Loucy (cell line): Measurements from ENCODE around the gene FANCB.

Experiments
- H2AFZ ChIP-seq: fragments of 200-600 bp; sonication (generic); 2 replicates; pipeline ENCODE4 v1.6.0; 2016; ENCODE audit warnings: antibody characterized with exemption, mild to moderate bottlenecking, low read length, moderate library complexity
- H3F3A ChIP-seq: fragments of 200-600 bp; 2 replicates; pipeline ENCODE4 v1.6.0; 2016; ENCODE audit warnings: antibody characterized with exemption, low read depth, mild to moderate bottlenecking
- H3K27me3 ChIP-seq: fragments of 200-600 bp; sonication (generic); 2 replicates; pipeline ENCODE4 v1.6.1; 2014; ENCODE audit warnings: low read length, mild to moderate bottlenecking; ENCODE audit not compliant: insufficient read depth, poor library complexity, severe bottlenecking
- H3K36me3 ChIP-seq: fragments of 200-600 bp; sonication (generic); 2 replicates; pipeline ENCODE4 v1.6.1; 2016; ENCODE audit warnings: low read length; ENCODE audit not compliant: insufficient read depth
- H3K4me1 ChIP-seq: fragments of 200-600 bp; sonication (generic); 2 replicates; pipeline ENCODE4 v1.5.1; 2014; ENCODE audit warnings: low read length, mild to moderate bottlenecking; ENCODE audit not compliant: insufficient read depth, poor library complexity, severe bottlenecking
- H3K4me2 ChIP-seq: fragments of 200-600 bp; sonication (generic); 2 replicates; pipeline ENCODE4 v1.6.0; 2014; ENCODE audit warnings: antibody characterized with exemption, low read length, low read depth, mild to moderate bottlenecking; ENCODE audit not compliant: poor library complexity, severe bottlenecking
- H3K4me3 ChIP-seq: fragments of 200-600 bp; sonication (generic); 2 replicates; pipeline ENCODE4 v1.5.1; 2014; ENCODE audit warnings: low read length, mild to moderate bottlenecking, mixed read lengths; ENCODE audit not compliant: poor library complexity, severe bottlenecking
- H3K79me2 ChIP-seq: fragments of 200-600 bp; sonication (generic); 2 replicates; pipeline ENCODE4 v1.6.1; 2014; ENCODE audit warnings: low read length; ENCODE audit not compliant: insufficient read depth
- H3K9ac ChIP-seq: fragments of 200-600 bp; sonication (generic); 2 replicates; pipeline ENCODE4 v1.6.0; 2014; ENCODE audit warnings: mild to moderate bottlenecking, low read depth, low read length, moderate library complexity; ENCODE audit not compliant: poor library complexity, severe bottlenecking
- H3K9me2 ChIP-seq: fragments of 200-600 bp; sonication (generic); replicated peaks from 2 replicates; pipeline ENCODE4 v1.6.1; 2016; ENCODE audit warnings: low read depth, low read length, mixed read lengths
- H3K9me3 ChIP-seq: fragments of 200-600 bp; sonication (generic); 2 replicates; pipeline ENCODE4 v1.6.1; 2014; ENCODE audit warnings: mild to moderate bottlenecking, antibody characterized with exemption, low read length, low read depth; ENCODE audit not compliant: insufficient read depth
- H4K20me1 ChIP-seq: fragments of 200-600 bp; sonication (generic); 2 replicates; pipeline ENCODE4 v1.6.0; 2014; ENCODE audit warnings: antibody characterized with exemption, low read length, mild to moderate bottlenecking; ENCODE audit not compliant: insufficient read depth, poor library complexity, severe bottlenecking
- CTCF ChIP-seq: fragments of 200-600 bp; sonication (generic); conservative IDR thresholded peaks from 2 replicates; pipeline ENCODE4 v1.5.1; 2014; ENCODE audit warnings: mild to moderate bottlenecking, antibody characterized with exemption, low read length
- EZH2phosphoT487 ChIP-seq: fragments of 200-600 bp; IDR thresholded peaks from 2 replicates; pipeline ENCODE4 v1.6.1; 2018; ENCODE audit warnings: antibody characterized with exemption, mild to moderate bottlenecking, moderate library complexity, borderline replicate concordance

FANCB gene

DNA sequence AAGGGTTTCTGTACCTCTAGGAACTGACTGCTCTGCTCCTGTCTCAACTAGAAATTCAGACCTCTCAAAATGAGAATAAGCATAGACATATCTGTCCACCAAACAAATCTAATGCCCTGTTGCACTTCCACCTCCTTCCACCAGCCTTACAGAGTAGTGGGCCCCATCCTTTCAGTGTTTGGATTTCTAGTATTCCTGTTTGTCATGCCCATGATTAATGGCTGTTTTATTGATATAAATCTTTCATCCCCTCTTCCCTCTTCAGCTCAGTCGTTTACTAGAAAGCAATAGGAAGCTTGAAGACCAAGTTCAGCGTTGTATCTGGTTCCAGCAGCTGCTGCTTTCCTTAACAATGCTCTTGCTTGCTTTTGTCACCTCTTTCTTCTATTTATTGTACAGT lies 46.5 kb upstream of the FANCB start:
- Histone ChIP-seq H3K9me3 (no peaks in the 10 kb centered on the region), H3K36me3 (peaks cover 6% of the 10 kb centered on the region; the same call in 1 of the 2 replicates), H3K9me2 (no peaks in the 10 kb centered on the region), H3K4me1 (no peaks in the 10 kb centered on the region), H3F3A (no peaks in the 10 kb centered on the region), H4K20me1 (no peaks in the 10 kb centered on the region), H3K27me3 (no peaks in the 10 kb centered on the region), H3K4me3 (no peak overlapping the region), H3K79me2 (no peaks in the 10 kb centered on the region), H3K4me2 (no peak overlapping the region), H3K9ac (no peak overlapping the region), H2AFZ (no peak overlapping the region)
- TF ChIP-seq EZH2phosphoT487, result no peak
- no peak for TF ChIP-seq CTCF

GRCh38 chrX:14916017-14916674 lies 43.3 kb upstream of the FANCB start:
- Histone ChIP-seq H3K27me3 (no peaks in the 10 kb centered on the region), H3K4me2 (no peak overlapping the region)

GRCh38 chrX:14915596-14915995 lies 42.7 kb upstream of the FANCB start:
- H3F3A ChIP-seq, result no peaks in the 10 kb centered on the region
- no peaks in the 10 kb centered on the region for H4K20me1 ChIP-seq
- H3K9me2 ChIP-seq, result no peaks in the 10 kb centered on the region
- H3K4me2 ChIP-seq, result no peak overlapping the region
- no peaks in the 10 kb centered on the region for H3K9me3 ChIP-seq
- H2AFZ ChIP-seq, result no peak overlapping the region
- no peaks in the 10 kb centered on the region for H3K4me1 ChIP-seq
- H3K27me3 ChIP-seq, result no peaks in the 10 kb centered on the region
- H3K36me3 ChIP-seq, result peaks cover 8% of the 10 kb centered on the region; the same call in 1 of the 2 replicates
- no peak overlapping the region for H3K4me3 ChIP-seq
- TF ChIP-seq CTCF, result no peak
- no peak for TF ChIP-seq EZH2phosphoT487
- H3K9ac ChIP-seq, result no peak overlapping the region
- H3K79me2 ChIP-seq, result no peaks in the 10 kb centered on the region

More at GRCh38 chrX:14916017-14916674, 43.3 kb upstream of the FANCB start:
- Histone ChIP-seq H2AFZ (no peak overlapping the region), H3K36me3 (peaks cover 8% of the 10 kb centered on the region; the same call in 1 of the 2 replicates), H4K20me1 (no peaks in the 10 kb centered on the region), H3K4me3 (no peak overlapping the region), H3F3A (no peaks in the 10 kb centered on the region), H3K4me1 (no peaks in the 10 kb centered on the region), H3K79me2 (no peaks in the 10 kb centered on the region), H3K9ac (no peak overlapping the region), H3K9me3 (no peaks in the 10 kb centered on the region), H3K9me2 (no peaks in the 10 kb centered on the region)
- no peak for TF ChIP-seq EZH2phosphoT487
- no peak for TF ChIP-seq CTCF
